ENCODE measurements around the gene PMAIP1.
A peak's percentile ranks its signal among the peaks of the same experiment; 100 is the strongest.
"Not testable (repeated sequence)": the region's sequence is repeated elsewhere in the genome, so short reads cannot be mapped to it uniquely, and the experiment has no call there.

PMAIP1 gene

DNA sequence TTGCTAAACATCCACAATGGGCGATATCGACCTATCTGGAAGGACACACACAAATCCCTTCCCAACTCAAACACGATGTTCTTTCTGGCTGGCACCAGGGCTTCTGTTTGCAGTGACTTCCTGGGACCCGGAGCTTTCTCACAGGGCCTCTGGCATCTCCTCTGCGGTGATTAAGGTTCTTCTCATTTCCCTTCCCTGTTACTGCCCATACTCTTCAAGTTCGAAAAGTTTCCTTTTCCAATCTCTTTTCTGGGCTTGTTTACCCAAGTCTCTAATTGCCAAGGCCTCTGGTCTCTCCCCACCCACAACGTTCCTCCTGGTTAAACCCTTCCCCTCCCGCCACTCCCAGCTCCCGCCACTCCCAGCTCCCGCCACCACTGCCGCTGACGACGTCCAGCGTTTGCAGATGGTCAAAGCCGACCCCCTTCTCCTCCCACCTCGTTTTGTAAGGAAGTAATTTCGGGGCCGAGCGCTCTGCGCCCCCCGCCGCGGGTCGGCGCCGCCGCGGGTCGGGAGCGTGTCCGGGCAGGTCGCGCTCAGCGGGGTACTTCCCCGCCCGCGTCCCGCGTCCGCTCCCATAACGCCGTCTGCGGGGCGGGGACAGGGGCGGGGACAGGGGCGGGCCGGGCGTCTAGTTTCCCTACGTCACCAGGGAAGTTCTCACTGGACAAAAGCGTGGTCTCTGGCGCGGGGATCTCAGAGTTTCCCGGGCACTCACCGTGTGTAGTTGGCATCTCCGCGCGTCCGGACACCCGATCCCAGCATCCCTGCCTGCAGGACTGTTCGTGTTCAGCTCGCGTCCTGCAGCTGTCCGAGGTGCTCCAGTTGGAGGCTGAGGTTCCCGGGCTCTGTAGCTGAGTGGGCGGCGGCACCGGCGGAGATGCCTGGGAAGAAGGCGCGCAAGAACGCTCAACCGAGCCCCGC, at the start of gene PMAIP1:
Gene PMAIP1 (plus strand): TSS at position 699 of the 924 bp plus-strand sequence. CDS start 182 bp downstream, at position 881.
- peak; percentile 95 for DNase-seq

DNA sequence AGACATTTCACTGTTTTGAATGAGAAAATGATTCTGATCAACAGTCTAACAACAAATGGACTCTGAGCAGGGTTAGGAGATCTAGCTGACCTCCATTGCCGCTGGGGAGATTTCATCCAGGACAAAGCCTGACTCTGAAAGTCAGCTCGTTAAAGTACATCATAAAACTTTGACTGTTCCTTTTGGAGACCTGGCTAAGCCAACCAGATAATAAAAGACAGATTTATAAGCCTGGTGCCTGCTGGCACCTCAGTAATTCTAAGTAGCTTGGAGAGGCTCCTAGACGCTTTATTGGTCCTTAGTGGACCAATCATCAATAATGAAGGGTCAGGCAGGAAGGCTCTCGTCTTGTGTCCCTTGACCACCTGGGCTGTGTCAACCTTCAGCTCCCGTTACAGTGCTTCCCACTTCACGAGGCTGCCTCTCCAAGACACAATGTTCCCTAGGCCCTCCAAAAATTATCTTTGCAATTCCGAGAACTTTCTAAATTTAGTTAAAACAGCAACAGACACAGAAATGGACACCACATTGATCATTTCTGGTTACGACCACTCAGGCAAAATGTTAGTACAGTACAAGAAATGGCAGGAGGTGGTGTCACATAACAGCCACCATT, 47.9 kb upstream of the PMAIP1 start:
- DNase-seq: no peak

DNA sequence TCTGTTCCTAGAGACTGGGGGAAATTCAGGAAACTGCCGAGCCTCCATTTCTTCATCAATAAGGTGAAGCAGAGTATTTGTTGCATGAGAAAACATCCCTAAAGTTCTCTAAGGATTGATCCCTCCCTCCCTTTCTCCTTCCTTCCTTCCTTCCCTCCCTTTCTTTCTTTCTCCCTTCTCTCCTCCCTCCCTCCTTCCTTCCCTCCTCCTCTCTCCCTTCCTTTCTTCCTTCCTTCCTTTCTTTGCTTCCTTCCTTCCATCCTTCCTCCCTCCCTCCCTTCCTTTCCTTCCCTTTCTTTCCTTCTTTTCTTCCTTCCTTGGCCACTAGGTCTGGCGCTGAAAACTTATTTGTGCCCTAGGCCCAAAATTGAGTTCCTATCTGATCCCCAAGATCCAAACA, 47.2 kb upstream of the PMAIP1 start:
- DNase-seq: no peak

DNA sequence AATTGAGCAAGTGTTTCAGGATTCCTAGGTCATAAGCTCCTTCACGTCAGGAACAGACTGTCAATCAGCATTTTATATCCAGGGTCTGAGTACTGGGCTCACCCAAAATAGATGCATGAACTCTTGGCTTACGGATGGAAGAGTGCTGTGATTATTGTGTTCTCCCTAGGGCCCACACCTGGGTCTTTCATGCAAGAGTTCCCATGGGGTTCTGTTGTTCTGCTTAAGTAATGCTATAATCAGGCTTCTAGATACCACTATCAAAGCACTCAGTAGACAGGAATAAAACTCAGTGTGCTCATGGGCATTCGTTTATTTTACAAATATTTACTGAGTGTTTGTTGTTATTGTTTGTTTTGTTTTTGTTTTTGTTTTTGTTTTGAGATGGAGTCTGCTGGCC, 46.4 kb upstream of the PMAIP1 start:
- DNase-seq: no peak

DNA sequence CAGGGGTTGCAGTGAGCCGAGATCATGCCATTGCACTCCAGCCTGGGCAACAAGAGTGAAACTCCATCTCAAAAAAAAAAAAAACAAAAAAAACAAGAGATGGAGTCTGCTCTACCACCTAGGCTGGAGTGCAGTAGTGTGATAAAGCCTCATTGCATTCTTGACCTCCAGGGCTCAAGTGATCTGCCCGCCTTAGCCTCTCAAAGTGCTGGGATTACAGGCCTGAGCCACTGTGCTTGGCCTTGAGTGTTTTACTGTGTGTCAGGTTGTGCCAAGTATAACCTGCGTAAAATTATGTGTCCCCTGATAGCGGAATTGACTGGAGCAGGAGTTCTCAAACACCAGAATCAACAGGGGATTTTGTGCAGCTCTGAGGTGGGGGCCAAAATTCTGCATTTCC, 45.8 kb upstream of the PMAIP1 start:
- not testable (repeated sequence) for DNase-seq

DNA sequence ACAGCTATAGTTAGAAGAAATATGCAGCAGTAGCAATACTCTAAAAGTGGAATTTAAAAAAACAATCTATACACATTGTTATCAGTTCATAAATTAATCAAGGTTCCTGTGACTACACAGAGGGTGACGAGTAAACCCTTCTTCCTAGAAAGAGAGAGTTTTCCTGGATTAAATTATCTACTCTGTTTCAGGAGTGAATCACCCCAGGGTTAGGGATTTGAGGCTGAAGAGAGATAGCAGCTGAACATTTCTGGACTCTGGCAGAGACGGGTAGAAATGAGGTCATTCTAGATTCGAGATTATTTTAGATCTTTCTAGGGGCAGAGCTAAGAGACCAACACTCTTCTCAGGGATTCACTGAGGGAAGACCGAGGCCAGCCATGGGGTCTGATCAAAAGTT, 38.8 kb upstream of the PMAIP1 start:
- DNase-seq: no peak

DNA sequence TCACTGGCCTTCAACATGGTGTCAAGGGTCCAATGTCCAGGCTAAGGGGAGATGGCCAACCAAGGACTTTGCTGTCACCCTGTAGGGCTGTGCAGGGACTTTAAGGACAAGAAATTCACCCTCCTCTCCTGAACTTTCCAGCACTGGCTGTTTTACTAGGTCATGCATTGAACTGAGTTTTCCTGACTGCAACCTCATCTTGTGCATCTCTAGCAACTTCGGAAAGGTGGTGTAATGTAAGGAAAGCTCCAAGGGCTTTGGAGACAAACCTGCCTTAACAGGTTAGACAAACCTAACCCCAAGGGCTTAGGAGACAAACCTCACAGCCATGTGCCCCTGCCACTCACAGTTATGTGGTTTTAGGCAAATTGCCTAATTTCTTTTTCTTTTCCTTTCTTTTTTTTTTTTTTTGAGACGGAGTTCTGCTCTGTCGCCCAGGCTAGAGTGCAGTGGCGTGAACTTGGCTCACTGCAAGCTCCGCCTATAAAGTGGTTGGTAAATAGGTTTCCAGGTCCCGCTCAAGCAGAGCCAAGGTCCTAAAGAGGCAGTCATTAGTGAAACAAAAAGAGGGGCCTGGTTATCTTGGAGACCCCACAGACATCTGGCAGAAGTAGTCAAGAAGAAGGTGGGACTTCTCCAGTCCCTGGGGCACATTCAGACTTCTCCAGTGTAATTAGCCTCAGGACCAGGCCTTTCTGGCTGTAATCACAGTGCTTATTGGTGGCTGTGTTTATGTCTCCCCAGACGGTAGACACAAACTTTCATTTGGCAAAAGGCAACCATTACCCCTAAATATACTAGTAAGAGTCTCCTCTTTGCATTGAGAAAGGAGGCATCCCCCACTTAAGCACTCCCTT, 37.6 kb upstream of the PMAIP1 start:
- DNase-seq: no peak

DNA sequence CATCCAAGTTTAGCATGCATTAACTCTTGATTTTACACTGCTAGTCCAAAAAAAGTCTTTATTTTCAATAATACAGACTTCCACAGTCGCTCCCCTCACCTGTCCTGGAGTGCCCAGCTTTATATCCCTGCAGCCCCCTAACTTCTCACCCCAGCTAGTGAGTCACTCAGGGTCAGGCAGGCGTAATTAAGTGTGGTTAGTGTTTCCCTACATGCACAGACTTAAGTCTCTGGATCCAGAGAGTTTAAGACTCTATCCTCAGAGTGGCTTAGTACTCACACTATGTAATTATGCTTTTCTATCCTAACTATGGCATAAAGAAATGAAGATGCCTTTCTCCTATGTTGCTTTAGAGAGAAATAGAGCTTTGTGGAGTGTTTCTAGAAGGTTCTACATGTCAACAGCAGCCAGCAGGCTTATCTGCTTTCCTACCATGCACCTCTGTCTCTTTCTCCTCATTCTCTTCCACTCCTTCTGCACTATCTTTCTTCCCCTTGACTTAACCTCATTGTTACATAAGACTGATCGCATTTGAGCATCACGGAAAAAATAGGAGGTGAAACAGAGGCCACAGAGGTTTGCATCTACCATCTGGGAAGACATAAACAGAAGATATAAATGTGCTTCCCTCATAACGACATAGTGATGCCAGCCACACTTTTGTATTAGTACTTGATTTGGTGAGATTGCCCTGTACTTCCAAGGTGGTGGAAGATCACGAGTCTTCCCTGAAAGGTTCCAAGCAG, 34.4 kb upstream of the PMAIP1 start:
- no peak for DNase-seq

DNA sequence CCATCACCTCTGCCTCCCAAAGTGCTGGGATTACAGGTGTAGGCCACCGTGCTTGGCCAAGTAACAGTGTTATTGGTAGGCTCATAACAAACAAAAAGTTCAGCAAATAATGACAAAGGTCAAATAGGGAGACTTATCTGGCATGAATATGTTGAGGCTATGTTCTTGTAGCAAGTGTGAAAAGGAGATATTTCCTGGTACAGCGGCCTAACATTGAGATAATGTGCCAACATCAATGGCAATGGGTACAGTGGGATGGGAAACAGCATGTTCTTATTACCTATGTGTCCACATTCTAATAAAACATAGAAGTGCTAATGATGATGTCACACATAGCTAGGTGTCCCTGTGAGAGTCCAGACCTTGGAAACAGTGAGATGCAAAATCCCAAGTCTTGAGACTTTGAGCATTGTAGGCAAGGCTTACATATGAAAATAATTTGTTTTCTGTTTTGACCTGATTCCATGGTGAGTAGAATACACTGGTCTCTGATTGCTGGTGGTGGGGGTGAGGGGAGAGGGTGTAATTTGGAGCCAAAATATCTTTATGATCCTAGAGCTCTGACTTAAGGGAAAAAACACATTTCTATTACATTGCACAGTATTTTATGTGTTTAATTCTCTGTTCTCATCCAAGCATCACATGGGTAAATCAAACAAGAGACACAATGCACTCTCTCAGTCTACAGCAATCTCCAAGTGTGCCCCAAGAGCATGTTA, 33.1 kb upstream of the PMAIP1 start:
- DNase-seq: no peak

DNA sequence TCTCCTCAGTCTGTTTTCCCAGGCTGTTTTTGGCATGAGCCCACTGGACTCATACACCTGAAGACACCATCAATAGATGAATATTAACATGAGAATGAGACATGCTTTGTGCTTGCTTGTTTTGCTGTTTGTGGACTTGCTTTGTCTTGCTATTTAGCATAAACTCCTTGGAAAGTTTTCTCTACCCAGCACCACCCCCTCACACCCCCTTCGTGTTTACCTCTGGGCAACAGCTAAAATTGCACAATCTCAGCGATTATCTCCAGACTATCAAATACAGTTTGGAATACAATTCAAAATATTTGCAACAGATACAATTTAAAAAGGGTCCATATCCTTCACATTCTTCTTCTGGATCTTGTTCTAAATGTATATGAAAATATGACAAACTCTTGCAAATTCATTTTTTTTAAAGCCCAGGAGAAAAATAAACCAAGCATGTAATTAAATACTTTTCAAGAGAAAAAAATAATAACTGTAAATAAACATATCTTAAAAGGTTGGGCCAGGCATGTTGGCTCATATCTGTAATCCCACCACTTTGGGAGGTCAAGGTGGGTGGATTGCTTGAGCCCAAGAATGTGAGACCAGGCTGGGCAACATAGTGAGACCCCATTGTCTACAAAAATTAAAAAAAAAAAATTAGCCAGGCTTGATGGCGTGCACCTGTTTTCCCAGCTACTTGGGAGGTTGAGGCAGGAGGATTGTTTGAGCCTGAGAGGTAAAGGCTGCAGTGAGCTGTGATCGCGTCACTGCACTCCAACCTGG, 32.3 kb upstream of the PMAIP1 start:
- DNase-seq: no peak

DNA sequence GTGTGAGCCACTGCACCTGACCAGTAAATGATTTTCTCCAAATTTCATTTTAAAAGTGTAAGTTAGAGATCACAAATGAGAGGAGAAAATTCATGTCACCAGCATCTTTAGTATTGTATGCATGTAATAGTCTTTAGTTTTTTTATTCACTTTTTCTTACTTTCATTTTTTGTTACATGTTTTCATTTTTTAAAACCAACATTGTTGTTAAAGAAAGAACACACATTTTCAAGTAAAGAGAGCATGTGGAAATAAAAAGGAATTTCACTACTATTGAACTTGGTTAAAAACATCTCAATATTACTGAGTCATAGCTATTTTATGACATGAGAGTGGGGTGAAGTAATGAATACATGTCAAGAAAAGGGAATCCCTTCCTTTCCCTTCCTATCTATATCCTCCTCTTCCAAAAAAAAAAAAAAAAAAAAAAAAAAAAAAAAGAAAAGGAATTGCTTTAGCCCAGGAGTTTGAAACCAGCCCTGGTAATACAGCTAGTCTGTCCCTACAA, 29.1 kb upstream of the PMAIP1 start:
- no peak for DNase-seq

DNA sequence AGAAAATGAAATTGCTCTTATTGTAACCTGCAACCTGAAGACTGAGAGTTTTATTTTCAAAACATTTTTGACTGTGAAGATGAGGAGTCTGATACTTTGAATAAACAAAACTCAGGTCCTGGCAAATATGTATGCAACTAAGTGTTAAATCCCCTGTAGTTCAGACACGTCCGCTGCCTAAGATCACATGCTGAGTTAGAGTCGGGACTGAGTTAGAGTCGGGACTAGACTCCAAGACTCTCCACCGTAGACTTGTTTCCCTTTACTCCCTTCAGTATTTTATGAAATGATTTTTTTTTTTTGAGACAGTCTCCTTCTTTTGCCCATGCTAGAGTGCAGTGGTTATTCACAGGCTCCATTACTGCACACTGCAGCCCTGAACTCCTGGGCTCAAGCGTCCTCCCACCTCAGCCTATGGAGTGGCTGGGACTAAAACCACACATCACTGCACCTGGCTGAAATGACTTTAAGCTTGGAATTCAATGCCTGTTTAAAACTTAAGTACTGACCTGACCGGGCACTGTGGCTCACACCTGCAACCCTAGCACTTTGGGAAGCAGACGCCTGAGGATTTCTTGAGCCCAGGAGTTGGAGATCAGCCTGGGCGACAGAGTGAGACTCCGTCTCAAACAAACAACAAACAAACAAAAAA, 28.0 kb upstream of the PMAIP1 start:
- DNase-seq: no peak

DNA sequence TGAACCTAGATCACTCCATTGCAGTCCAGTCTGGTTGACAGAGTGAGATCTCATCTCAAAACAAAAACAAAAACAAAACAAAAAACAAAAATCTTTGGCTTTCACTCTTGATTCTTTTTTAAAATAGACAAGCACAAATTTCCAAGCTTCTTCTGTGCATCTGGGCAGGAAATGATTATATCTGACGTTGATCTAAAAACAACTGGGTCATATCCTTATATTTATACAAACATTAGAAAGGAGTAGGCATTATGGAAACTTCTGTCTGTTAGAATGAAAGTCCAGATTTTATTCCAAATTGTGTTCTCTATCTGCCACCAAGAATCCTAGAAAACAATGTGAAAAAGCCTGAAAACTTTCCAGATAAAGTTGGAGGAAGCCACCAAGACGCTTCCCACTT, 26.2 kb upstream of the PMAIP1 start:
- no peak for DNase-seq

DNA sequence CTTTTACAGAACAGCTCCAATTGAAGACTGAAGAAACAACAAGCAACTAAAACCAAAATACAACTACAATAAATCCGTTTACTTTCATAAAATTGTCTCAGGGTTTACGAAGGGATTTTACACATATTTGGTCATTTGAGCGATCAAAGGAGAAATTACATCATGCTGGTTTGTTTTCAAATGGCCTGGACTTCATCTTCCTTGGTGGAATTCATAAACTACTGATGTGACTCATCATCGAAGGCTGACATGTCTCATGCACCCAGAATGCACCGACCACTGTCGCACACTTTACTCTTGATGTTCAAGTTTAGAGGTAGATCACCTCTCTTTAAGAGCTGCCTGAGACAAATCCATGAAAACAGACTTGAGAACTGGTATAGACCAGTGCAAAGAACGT, 25.6 kb upstream of the PMAIP1 start:
- DNase-seq: no peak

DNA sequence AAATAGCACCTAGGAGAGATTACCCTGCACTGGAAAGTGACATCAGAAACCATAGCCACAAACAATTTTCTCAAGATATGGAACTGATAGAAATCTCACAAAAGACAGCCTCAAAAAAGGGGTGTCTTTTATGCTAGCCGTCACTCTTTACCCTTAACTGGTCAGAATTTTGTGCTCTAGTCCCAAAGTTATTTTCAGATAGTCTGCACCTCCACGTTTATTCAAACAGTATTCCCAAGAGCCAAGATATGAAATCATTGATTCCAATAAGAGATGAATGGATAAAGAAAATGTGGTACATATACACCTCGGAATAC, 23.5 kb upstream of the PMAIP1 start:
- no peak for DNase-seq

DNA sequence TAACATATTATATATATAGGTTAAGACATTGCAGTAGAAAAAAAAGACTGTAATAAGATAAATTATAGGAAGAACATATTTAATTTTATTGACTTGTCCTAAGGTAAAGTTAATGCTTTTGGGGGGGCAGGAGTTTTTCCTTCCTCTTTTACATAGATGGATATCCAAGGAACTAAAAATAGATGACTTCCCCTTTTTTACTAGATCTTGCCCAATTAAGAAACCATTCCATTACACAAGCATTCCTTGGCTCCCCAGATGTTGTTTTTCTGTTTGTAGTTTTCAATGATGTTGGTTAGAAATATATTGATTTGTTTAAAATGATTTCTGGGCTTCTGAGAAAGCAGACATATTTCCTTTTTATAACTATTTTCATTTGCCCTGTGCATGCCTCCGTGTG, 22.4 kb upstream of the PMAIP1 start:
- no peak for DNase-seq

DNA sequence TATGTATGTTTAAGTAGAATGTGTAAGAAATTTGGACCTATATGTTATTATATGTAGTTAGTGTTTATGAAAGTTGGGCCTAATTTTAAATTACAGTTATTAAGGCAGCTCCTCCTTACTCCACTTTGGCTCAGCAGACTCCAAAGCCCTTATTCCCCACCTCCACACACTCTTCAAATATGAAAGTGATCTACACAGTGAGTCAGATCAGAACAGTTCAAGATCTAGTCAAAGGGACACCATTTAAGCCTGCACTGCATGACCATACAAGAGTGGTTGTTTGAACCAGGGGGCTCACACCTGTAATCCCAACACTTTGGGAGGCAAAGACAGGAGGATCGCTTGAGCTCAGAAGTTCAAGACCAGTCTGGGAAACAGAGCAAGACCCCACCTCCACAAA, 21.2 kb upstream of the PMAIP1 start:
- DNase-seq: no peak

DNA sequence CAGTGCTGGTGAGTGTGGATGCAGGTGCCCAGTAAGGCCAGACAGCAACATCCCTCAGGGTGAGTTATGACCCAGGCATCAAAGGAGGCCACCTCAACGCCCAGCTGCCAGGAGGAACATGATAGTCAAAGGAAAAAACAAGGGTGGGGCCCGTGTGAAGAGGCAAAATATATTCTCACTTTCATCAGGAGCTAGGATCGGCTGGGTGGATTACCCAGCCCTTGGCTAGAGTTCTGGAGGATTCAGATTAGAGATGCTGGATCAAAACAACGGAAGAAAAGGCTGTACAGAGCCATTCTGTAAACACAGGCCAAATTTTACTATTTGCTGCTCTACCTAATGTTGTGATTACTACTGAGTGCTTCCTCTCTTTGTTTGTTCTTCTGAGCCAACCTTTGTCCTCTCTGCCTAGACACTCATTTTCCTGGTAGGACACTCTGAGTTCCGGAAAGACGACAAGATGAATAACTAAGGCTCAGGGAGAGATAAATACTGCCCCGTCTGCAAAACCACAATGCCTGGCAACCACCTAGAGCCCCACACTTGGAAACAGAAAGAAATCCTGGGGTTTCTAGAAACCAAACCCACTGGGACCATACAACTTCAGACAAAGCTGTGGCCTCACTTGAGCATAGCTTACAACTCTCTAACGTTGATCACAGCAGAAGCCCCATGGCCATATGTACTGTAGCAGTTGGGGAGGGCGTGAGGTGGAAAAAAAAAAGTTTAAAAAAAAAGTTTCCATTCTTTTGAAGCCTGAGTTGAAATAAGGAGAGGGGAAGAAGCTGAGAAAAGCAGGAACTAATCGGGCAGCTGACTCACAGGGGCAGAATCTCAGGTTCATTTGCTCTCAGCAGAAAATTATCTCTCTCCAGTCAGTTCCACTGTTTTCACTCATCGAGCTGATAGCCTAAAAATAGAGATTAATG, 17.8 kb upstream of the PMAIP1 start:
- no peak for DNase-seq

DNA sequence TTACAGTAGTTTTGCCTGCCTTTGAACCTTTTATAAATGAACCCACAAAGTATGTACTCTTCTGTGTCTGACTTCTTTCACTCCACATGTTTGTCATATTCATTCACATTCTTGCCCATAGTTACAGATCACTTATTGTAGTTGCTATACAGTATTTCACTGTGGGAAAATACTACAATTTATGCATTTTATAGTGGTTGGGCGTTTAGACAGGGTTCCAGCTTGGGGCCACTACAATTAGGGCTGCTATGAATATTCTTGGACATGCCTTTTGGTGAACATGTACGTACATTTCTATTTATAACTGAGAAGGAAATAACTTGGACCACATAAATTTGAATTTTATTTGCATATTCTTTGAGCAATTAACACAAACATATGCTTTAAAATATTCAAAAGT, 15.4 kb upstream of the PMAIP1 start:
- DNase-seq: no peak

Measured in right forelimb (tissue), 1 donor.